ENCODE results near the gene C17orf107. TPM values are rescaled to one million over a fixed set of nuclear protein-coding genes. Genes with fewer than 3 reads are reported as not detected.

The C17orf107 gene
- total and polyA plus RNA-seq, 9 donors: 1.1 to 11.8 (median 7.4) TPM

DNA sequence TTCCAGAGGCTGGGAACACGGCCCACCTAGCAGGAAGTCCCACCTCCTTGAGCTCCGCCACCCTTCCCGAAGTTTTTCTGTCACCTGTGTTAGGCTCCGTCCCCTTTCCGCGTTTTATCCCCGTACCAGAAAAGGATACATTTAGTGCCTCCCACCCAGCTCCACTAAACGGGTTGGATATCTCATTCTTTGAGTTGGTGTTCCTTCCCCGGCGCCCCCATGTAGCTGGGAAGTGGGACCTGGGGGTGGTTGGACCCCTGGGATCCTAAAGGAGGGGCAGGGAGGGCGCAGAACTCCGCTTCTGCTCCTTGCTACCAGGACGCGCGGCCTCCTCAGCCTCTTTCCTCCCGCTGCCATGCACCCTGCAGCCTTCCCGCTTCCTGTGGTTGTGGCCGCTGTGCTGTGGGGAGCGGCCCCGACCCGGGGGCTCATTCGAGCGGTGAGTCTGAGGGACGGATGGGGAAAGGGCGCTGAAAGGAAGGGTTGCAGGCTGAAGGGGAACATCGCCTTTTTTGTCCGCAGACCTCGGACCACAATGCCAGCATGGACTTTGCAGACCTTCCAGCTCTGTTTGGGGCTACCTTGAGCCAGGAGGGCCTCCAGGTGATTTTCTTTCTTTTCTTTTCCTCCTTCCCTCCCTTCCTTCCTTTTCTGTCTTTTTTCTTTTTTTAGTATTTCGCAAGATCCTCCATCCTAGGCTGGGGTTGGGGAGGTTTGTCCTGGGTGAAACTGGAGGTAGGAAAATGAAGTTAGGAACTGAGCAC is 41.4 kb downstream of the C17orf107 start:
- Histone ChIP-seq H3K9me3 (no peaks in the 10 kb centered on the region), H3K36me3 (no peaks in the 10 kb centered on the region), H3K4me3 (peak overlapping the region; percentile 88), H3K27ac (peak overlapping the region; percentile 76 to 93), H3K4me1 (ENCODE audit: insufficient read depth) (peaks cover 14% of the 10 kb centered on the region), H3K27me3 (no peaks in the 10 kb centered on the region)
- 1 to 2% (median 2%) methylated on average over 29 of the region's 29 CpGs for WGBS, 3 donors
- peak in 3 of 5 donors; percentile 49 to 87 (median 82) for DNase-seq
- intact Hi-C loops (cut with DNase I): no loop called here
- TF ChIP-seq EP300 (IDR thresholded peaks at IDR 0.05): no peak
- TF ChIP-seq, protein P1, sequence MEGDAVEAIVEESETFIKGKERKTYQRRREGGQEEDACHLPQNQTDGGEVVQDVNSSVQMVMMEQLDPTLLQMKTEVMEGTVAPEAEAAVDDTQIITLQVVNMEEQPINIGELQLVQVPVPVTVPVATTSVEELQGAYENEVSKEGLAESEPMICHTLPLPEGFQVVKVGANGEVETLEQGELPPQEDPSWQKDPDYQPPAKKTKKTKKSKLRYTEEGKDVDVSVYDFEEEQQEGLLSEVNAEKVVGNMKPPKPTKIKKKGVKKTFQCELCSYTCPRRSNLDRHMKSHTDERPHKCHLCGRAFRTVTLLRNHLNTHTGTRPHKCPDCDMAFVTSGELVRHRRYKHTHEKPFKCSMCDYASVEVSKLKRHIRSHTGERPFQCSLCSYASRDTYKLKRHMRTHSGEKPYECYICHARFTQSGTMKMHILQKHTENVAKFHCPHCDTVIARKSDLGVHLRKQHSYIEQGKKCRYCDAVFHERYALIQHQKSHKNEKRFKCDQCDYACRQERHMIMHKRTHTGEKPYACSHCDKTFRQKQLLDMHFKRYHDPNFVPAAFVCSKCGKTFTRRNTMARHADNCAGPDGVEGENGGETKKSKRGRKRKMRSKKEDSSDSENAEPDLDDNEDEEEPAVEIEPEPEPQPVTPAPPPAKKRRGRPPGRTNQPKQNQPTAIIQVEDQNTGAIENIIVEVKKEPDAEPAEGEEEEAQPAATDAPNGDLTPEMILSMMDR (IDR thresholded peaks at IDR 0.05): no peak
- no peak for TF ChIP-seq POLR2A (IDR thresholded peaks at IDR 0.05)

GRCh38 chr17:4941319-4941610 is 41.9 kb downstream of the C17orf107 start:
- Histone ChIP-seq H3K36me3 (no peaks in the 10 kb centered on the region), H3K27me3 (no peaks in the 10 kb centered on the region), H3K27ac (no peak overlapping the region), H3K4me3 (peak overlapping the region; percentile 88), H3K4me1 (ENCODE audit: insufficient read depth) (peaks cover 14% of the 10 kb centered on the region), H3K9me3 (no peaks in the 10 kb centered on the region)
- intact Hi-C loops (cut with DNase I): no loop called here
- 30 to 48% (median 32%) methylated on average over 4 of the region's 4 CpGs for WGBS, 3 donors
- no peak for TF ChIP-seq EP300 (IDR thresholded peaks at IDR 0.05)
- TF ChIP-seq POLR2A (IDR thresholded peaks at IDR 0.05): no peak
- TF ChIP-seq, protein P1 (IDR thresholded peaks at IDR 0.05): no peak
- no peak for DNase-seq

- Histone ChIP-seq H3K27me3 (no peaks in the 10 kb centered on the region), H3K27ac (no peak overlapping the region), H3K4me1 (ENCODE audit: insufficient read depth) (peaks cover 14% of the 10 kb centered on the region), H3K9me3 (no peaks in the 10 kb centered on the region), H3K4me3 (no peak overlapping the region), H3K36me3 (no peaks in the 10 kb centered on the region)
- intact Hi-C loops (cut with DNase I): no loop called here
- 62 to 71% (median 66%) methylated on average over 13 of the region's 13 CpGs for WGBS, 3 donors
- no peak for DNase-seq
- TF ChIP-seq, protein P1 (IDR thresholded peaks at IDR 0.05): no peak
- TF ChIP-seq EP300 (IDR thresholded peaks at IDR 0.05) (no peak), POLR2A (IDR thresholded peaks at IDR 0.05) (no peak)
Observed at GRCh38 chr17:4942760-4943508, 43.6 kb downstream of the C17orf107 start.

GRCh38 chr17:4944163-4944553 is 44.8 kb downstream of the C17orf107 start:
- TF ChIP-seq, protein P1 (IDR thresholded peaks at IDR 0.05): no peak
- TF ChIP-seq POLR2A (IDR thresholded peaks at IDR 0.05) (no peak), EP300 (IDR thresholded peaks at IDR 0.05) (no peak)
- intact Hi-C loops (cut with DNase I): no loop called here
- no peaks in the 10 kb centered on the region for H3K36me3 ChIP-seq
- no peak overlapping the region for H3K4me3 ChIP-seq
- H3K27me3 ChIP-seq: no peaks in the 10 kb centered on the region
- WGBS, 3 donors: 46 to 50% (median 49%) methylated on average over 3 of the region's 3 CpGs
- DNase-seq: no peak
- no peaks in the 10 kb centered on the region for H3K9me3 ChIP-seq
- H3K27ac ChIP-seq: no peak overlapping the region
- H3K4me1 ChIP-seq (ENCODE audit: insufficient read depth): peaks cover 6% of the 10 kb centered on the region
